ENCODE measurements around the gene MLLT3. TPM values are rescaled to one million over a fixed set of nuclear protein-coding genes. Genes with fewer than 3 reads are reported as not detected.

Gene MLLT3
- total RNA-seq, 6 experiments from 2014 or later = 0.43 to 2.5 (median 1.2) TPM

DNA sequence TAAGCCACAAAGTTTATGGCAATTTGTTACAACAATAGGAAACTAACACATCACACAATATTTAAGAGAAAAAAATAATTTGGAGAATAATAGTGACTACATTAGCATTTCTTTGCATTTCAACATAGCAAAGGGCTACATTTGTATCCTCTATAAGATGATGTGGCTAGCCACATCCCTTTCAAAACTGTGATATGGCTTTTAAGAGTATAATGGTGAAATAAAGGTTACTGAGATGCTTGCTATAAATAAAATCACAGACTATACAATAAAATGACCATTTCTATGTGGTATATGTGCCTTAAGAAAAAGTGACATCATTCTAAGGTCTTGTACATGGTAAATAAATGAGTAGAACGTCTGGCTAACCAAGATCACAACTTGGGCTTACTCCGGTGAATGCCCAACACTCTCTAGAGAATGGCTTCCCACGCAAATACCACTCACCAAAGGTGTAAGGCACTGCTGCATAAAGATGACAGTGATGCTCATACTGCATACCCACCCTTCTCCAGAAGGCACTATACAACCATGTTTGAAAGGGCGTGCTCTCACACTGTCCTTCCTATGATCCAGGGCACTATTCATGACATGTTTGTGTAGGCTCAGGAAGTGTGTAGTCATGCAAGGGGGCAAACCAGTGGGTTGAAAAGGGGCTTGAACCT is 286.5 kb downstream of the MLLT3 start:
- Histone ChIP-seq H3K27ac (no peak overlapping the region), H3K36me3 (no peaks in the 10 kb centered on the region), H3K4me1 (no peaks in the 10 kb centered on the region), H3K27me3 (no peaks in the 10 kb centered on the region), H3K9me3 (no peaks in the 10 kb centered on the region), H3K4me3 (no peak overlapping the region)
- intact Hi-C loops (cut with DNase I) = no loop called here
- ATAC-seq (no peak), DNase-seq (no peak)
- WGBS (ENCODE audit: insufficient coverage, low coverage, low lambda C conversion rate, missing lambda C conversion rate) = 61% methylated on average over 3 of the region's 4 CpGs
- TF ChIP-seq, protein P1, sequence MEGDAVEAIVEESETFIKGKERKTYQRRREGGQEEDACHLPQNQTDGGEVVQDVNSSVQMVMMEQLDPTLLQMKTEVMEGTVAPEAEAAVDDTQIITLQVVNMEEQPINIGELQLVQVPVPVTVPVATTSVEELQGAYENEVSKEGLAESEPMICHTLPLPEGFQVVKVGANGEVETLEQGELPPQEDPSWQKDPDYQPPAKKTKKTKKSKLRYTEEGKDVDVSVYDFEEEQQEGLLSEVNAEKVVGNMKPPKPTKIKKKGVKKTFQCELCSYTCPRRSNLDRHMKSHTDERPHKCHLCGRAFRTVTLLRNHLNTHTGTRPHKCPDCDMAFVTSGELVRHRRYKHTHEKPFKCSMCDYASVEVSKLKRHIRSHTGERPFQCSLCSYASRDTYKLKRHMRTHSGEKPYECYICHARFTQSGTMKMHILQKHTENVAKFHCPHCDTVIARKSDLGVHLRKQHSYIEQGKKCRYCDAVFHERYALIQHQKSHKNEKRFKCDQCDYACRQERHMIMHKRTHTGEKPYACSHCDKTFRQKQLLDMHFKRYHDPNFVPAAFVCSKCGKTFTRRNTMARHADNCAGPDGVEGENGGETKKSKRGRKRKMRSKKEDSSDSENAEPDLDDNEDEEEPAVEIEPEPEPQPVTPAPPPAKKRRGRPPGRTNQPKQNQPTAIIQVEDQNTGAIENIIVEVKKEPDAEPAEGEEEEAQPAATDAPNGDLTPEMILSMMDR (IDR thresholded peaks at IDR 0.05) = no peak
- TF ChIP-seq POLR2A (IDR thresholded peaks at IDR 0.05) = no peak

DNA sequence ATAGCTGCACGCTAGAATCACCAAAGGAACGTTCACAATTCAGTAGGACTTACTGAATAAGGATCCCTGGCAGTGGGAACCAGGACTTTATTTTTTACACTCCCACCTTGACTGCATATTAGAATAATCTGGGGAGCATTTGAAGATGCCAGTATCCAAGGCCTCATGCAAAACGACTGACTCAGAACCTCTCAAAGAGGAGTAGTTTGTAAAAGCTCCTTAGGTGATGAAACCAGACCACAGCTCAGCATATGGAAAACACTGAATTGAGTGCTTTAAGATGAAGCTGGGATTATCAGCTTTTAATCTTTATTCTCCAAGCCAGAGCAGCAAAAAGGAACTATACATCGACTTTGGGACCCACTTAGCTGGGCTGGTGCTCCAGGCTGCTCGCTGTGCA is 288.3 kb downstream of the MLLT3 start:
- ATAC-seq = no peak
- no peaks in the 10 kb centered on the region for H3K36me3 ChIP-seq
- H3K27ac ChIP-seq = no peak overlapping the region
- no peak overlapping the region for H3K4me3 ChIP-seq
- 36% methylated on average over 4 of the region's 5 CpGs for WGBS (ENCODE audit: insufficient coverage, low coverage, low lambda C conversion rate, missing lambda C conversion rate)
- no peak for TF ChIP-seq POLR2A (IDR thresholded peaks at IDR 0.05)
- TF ChIP-seq, protein P1 (IDR thresholded peaks at IDR 0.05) = no peak
- DNase-seq = no peak
- H3K4me1 ChIP-seq = no peaks in the 10 kb centered on the region
- intact Hi-C loops (cut with DNase I) = no loop called here
- no peaks in the 10 kb centered on the region for H3K9me3 ChIP-seq
- no peaks in the 10 kb centered on the region for H3K27me3 ChIP-seq

DNA sequence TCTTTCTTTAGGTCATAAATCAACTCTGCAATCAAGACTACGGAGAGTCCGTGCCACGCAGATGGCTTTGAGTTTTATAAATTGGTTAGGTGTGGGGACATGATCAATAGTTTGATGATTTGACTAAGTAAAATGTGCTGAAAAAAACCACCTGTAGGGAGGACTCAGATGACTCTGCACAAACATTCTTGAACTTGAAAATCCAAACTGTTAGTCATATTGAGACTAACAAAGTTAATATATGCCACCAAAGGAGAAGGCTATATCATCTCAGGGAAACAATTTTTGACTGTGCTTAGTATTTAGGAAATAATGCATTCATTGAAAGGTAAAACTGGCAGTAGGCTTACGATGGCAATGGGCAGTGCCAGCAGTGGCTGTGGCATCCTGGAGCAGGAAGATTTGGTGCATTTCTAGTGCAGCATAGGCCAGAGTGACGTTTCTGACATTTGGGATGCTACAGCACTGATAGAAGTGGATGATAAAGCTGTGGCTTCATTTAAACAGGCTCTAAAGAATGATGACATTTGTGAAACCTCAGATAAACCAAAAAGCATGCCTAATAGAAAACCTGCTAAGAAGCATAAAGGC is 291.1 kb downstream of the MLLT3 start:
- no peaks in the 10 kb centered on the region for H3K4me1 ChIP-seq
- no peaks in the 10 kb centered on the region for H3K27me3 ChIP-seq
- no peak overlapping the region for H3K27ac ChIP-seq
- H3K9me3 ChIP-seq = no peaks in the 10 kb centered on the region
- intact Hi-C loops (cut with DNase I) = no loop called here
- ATAC-seq = no peak
- no peak for TF ChIP-seq POLR2A (IDR thresholded peaks at IDR 0.05)
- TF ChIP-seq, protein P1 (IDR thresholded peaks at IDR 0.05) = no peak
- DNase-seq = no peak
- H3K4me3 ChIP-seq = no peak overlapping the region
- 42% methylated on average over 5 of the region's 5 CpGs for WGBS (ENCODE audit: insufficient coverage, low coverage, low lambda C conversion rate, missing lambda C conversion rate)
- no peaks in the 10 kb centered on the region for H3K36me3 ChIP-seq

GRCh38 chr9:20330688-20331087 is 291.6 kb downstream of the MLLT3 start:
- intact Hi-C loops (cut with DNase I) = no loop called here
- no peaks in the 10 kb centered on the region for H3K36me3 ChIP-seq

More at GRCh38 chr9:20330688-20331087, 291.6 kb downstream of the MLLT3 start:
- Histone ChIP-seq H3K4me3 (no peak overlapping the region), H3K9me3 (no peaks in the 10 kb centered on the region), H3K4me1 (no peaks in the 10 kb centered on the region), H3K27ac (no peak overlapping the region), H3K27me3 (no peaks in the 10 kb centered on the region)
- DNase-seq = no peak
- ATAC-seq = no peak
- TF ChIP-seq POLR2A (IDR thresholded peaks at IDR 0.05) = no peak
- TF ChIP-seq, protein P1 (IDR thresholded peaks at IDR 0.05) = no peak

Measured in right lobe of liver (tissue), 6 donors.